Neural progenitor cell (in vitro differentiated cells): Measurements from ENCODE around the gene NFASC.

Source experiments
- EZH2 ChIP-seq: fragments of 200-600 bp; sonication (generic); IDR thresholded peaks from 2 replicates; pipeline ENCODE4 v1.6.1; 2017; ENCODE audit warnings: antibody characterized with exemption, mild to moderate bottlenecking, moderate library complexity
- TF ChIP-seq, protein P1 (sequence below): fragments of 200-600 bp; sonication (generic); IDR thresholded peaks from 2 replicates; pipeline ENCODE4 v1.5.1; 2017; ENCODE audit warnings: antibody characterized with exemption, mild to moderate bottlenecking

DNA sequence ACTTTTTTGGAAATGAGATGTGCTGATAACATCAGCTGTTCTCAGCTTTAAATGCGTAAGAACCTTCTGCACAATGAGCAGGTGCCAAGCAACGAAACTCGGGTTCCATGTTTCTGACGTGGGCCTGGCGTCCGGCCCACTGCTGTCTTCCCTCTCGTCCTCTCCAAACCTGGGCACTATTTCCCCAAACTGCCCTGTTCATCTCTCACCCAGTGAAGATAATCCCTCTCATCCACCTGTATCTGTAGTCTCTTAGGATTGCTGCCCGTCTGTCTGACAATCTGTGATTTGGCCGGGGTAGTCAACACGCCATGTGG, 122.3 kb downstream of the NFASC start:
- TF ChIP-seq, protein P1, sequence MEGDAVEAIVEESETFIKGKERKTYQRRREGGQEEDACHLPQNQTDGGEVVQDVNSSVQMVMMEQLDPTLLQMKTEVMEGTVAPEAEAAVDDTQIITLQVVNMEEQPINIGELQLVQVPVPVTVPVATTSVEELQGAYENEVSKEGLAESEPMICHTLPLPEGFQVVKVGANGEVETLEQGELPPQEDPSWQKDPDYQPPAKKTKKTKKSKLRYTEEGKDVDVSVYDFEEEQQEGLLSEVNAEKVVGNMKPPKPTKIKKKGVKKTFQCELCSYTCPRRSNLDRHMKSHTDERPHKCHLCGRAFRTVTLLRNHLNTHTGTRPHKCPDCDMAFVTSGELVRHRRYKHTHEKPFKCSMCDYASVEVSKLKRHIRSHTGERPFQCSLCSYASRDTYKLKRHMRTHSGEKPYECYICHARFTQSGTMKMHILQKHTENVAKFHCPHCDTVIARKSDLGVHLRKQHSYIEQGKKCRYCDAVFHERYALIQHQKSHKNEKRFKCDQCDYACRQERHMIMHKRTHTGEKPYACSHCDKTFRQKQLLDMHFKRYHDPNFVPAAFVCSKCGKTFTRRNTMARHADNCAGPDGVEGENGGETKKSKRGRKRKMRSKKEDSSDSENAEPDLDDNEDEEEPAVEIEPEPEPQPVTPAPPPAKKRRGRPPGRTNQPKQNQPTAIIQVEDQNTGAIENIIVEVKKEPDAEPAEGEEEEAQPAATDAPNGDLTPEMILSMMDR, result no peak
- no peak for TF ChIP-seq EZH2
